ENCODE results near the gene ZC3H11A. TPM values are rescaled to one million over a fixed set of nuclear protein-coding genes. Genes with fewer than 3 reads are reported as not detected.

ZC3H11A gene
- total RNA-seq, 1 donor from 2014 or later, result 109 TPM

DNA sequence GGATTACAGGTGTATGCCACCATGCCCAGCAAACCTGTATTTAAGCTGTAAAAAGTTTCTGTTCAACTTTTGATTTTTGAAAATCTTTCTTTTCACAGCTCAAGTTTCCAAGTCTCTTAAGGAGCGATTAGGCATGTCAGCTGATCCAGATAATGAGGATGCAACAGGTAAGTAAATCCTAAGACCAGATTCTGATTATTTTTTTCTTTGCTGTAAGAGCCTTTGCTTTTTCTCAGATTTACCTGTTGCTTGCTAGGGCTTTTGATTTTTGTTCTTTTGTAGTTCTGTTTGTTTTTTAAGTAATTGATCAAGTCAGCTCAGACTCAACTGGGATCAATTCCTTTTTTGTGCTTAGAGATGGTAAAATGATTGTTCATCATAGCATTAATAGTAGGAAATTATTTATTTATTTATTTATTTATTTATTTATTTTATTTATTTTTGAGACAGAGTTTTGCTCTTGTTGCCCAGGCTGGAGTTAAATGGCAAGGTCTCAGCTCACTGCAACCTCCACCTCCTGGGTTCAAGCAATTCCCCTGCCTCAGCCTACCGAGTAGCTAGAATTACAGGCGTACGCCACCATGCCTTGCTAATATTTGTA lies 44.9 kb downstream of the ZC3H11A start:
- no peak for DNase-seq (ENCODE audit: low spot score)

DNA sequence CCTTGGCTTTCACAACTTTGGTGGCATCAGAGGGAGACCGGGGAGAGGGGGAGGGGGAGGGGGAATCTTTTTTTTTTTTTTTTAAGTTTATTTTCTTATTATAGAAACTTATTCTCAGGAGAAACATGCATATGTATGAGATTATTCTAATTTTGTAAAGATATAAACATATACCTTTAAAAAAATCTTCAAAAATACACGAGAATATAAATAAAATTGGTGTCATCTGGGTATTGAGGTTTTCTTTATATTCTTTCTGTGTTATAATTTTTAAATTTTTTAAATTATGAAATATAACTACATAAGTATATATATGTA lies 47.1 kb downstream of the ZC3H11A start:
- no peak for DNase-seq (ENCODE audit: low spot score)

DNA sequence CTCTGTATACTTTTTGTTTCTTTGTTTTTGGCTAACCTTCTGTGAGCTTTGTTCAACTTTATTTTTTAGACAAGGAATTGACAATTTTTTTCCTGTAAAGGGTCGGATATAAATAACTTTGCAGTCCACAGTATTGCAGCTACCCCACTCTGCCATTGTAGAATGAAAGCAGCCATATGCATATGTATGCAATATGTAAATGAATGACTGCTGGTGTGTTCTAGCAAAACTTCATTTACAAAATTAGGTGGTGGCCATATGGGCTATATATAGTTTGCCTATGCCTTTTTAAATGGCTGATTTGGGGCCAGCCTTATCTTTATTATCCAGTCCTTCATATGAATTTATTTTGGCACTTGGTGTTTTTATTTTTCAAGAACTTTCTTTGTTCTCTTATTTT lies 48.0 kb downstream of the ZC3H11A start:
- no peak for DNase-seq (ENCODE audit: low spot score)

Other genes starting within 250 kb of the ZC3H11A start
- 91.5 TPM for gene ATP2B4, start 168.8 kb upstream of the ZC3H11A start, total RNA-seq (ENCODE audit: insufficient read depth, low replicate concordance)
- 4.1 TPM for gene LAX1, start 30.4 kb upstream of the ZC3H11A start, total RNA-seq (ENCODE audit: insufficient read depth, low replicate concordance)
- 11.8 TPM for gene ZBED6, start within 50 bp of the ZC3H11A start, total RNA-seq (ENCODE audit: insufficient read depth, low replicate concordance)
- gene SNRPE, start 66.0 kb downstream of the ZC3H11A start, total RNA-seq (ENCODE audit: insufficient read depth, low replicate concordance), result 51.5 TPM